ENCODE results near the gene CACNA2D2. TPM values are rescaled to one million over a fixed set of nuclear protein-coding genes. Genes with fewer than 3 reads are reported as not detected.

Gene CACNA2D2
- total RNA-seq, 1 experiment from 2014 or later: 22.0 TPM

DNA sequence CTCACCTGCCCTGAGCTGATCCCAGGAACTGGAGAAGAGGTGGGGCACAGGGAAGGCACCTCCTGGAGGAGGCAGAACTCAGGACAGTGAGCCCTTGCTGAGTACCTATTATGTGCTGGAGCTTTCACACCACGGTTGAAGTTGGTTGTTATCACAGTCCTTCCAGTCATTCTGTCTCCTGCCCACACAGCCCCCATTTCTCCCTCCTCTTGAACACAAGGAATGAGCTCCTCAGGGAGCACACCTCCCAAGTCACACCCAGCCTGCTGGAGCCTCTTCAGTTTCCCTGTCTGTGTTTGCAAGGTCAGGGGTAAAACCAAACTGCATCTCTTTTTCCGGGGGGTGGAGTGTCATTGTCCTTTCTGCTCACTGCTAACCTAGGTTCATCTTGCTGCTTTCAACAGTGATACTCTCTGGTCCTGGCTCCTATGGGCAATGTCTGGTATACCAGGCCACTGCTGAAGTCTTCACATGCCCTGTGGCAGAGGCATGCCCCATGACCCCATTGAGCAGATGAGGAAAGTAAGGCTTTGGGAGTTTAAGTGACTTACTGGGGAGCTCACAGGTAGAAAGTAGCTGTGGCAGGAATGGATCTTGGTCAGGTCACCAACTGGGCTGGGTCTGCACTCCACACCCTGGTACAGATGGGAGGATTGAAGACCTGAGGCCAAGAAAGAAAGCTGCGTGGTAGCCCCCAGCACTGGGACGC lies 34.1 kb upstream of the CACNA2D2 start (continued):
- TF ChIP-seq IRF1 (CRISPR knock-in tag; IDR thresholded peaks at IDR 0.05): no peak

DNA sequence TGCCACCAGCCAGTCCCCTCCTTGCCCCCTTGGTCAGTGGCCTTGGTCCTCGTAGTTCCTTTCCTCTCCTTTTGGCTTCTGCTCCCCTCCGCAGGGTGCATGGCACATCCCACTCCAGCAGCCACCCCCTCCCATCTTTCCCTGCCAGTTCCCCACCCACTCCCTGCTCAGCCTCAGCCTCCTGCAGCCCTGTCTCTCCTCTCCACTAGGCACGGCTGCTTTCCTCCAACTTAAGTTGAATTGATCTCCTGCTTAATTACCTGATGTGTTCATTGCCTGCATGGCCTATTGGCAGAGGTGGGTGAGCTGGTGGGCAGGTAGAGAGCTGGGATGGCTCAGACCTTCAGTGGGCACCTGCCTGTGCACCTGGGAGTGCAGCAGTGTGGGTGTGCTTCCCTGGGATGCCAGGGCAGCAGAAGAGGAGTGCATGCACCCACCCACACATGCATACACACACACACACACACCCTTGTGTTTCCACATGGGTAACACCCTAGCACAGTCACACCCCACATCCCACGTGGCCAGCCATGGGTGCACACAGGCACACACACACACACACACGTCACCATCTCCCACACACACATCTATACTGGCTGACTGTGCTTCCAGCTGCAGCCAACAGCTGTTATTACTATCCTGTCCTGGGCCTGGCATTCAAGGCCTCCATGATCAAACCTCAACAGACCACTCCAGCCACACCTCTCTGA lies 33.2 kb upstream of the CACNA2D2 start:
- ATAC-seq (no peak), DNase-seq (ENCODE audit: low spot score) (no peak)
- no peak overlapping the region for H3K27ac Mint-ChIP-seq
- H3K9me3 Mint-ChIP-seq: no peaks in the 10 kb centered on the region
- ChIA-PET POLR2A (no interaction called here), CTCF (interaction anchor here (1.1 kb wide), 1 partner anchor 100 kb away, joined by 4 read pairs; no protein-coding TSS in a partner anchor)
- no peaks in the 10 kb centered on the region for H3K36me3 Mint-ChIP-seq
- H3K4me1 Mint-ChIP-seq: peaks cover 33% of the 10 kb centered on the region
- H3K27me3 Mint-ChIP-seq (ENCODE audit: low read depth): peaks cover 16% of the 10 kb centered on the region
- TF ChIP-seq, protein P1, sequence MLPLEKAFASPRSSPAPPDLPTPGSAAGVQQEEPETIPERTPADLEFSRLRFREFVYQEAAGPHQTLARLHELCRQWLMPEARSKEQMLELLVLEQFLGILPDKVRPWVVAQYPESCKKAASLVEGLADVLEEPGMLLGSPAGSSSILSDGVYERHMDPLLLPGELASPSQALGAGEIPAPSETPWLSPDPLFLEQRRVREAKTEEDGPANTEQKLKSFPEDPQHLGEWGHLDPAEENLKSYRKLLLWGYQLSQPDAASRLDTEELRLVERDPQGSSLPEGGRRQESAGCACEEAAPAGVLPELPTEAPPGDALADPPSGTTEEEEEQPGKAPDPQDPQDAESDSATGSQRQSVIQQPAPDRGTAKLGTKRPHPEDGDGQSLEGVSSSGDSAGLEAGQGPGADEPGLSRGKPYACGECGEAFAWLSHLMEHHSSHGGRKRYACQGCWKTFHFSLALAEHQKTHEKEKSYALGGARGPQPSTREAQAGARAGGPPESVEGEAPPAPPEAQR (CRISPR knock-in tag; IDR thresholded peaks at IDR 0.05): no peak
- TF ChIP-seq ZNF671 (CRISPR knock-in tag; IDR thresholded peaks at IDR 0.05): no peak
- no peak for TF ChIP-seq CREM (CRISPR knock-in tag; IDR thresholded peaks at IDR 0.05)
- TF ChIP-seq TEAD1 (CRISPR knock-in tag; IDR thresholded peaks at IDR 0.05): no peak
- TF ChIP-seq ESRRA (CRISPR knock-in tag; IDR thresholded peaks at IDR 0.05; ENCODE audit: borderline replicate concordance): no peak
- no peak for TF ChIP-seq ZBTB21 (CRISPR knock-in tag; IDR thresholded peaks at IDR 0.05; ENCODE audit: borderline replicate concordance)
- TF ChIP-seq ETV6 (CRISPR knock-in tag; IDR thresholded peaks at IDR 0.05): no peak
- TF ChIP-seq, protein P2, sequence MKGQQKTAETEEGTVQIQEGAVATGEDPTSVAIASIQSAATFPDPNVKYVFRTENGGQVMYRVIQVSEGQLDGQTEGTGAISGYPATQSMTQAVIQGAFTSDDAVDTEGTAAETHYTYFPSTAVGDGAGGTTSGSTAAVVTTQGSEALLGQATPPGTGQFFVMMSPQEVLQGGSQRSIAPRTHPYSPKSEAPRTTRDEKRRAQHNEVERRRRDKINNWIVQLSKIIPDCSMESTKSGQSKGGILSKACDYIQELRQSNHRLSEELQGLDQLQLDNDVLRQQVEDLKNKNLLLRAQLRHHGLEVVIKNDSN (CRISPR knock-in tag; IDR thresholded peaks at IDR 0.05): no peak
- no peak for TF ChIP-seq RORB (CRISPR knock-in tag; IDR thresholded peaks at IDR 0.05)
- no peak for TF ChIP-seq EMX1 (CRISPR knock-in tag; IDR thresholded peaks at IDR 0.05)
- no peak for TF ChIP-seq AR (CRISPR knock-in tag; IDR thresholded peaks at IDR 0.05)
- no peak overlapping the region for H3K4me3 Mint-ChIP-seq

DNA sequence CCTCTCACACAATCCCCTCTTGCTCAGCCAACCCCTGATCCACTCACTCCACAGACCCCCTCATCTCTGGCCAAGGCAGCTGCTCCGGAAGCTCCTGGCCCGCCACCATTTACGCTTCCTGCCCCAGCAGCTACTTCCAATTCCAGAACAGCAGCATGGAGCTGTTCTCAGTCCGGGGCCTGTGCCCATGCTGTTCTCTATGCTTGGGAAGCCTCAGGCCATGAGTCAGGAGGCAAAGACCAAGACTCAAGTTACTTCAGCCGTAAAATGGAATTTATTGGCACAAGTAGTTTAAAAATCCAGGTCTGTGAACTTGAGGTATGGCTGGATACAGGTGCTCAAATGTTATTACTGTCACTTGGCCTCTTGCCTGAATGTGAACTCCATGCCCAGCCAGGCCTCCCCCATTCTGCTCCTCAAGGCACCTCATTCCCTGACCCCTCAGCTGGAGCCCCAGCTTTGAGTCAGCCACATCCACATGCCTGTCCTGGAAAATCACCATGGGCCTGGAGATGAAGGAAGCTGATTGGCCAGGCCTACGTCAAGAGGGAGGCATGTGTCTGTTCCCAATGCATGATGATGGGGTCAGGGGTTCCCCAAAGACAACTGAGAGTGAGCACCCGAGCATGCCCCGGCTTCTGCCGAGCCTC lies 31.4 kb upstream of the CACNA2D2 start:
- H3K27me3 Mint-ChIP-seq (ENCODE audit: low read depth): peaks cover 29% of the 10 kb centered on the region
- POLR2A ChIA-PET: interaction anchor here (1.0 kb wide), 1 partner anchor 13 kb away, joined by 5 read pairs; no protein-coding TSS in a partner anchor
- H3K9me3 Mint-ChIP-seq: no peaks in the 10 kb centered on the region
- H3K27ac Mint-ChIP-seq: no peak overlapping the region
- H3K4me3 Mint-ChIP-seq: no peak overlapping the region
- CTCF ChIA-PET: interaction anchor here (0.9 to 1.7 kb wide), 5 partner anchors 8 to 99 kb away, joined by 3 to 11 read pairs (median 3); no protein-coding TSS in a partner anchor
- no peak for ATAC-seq
- peaks cover 36% of the 10 kb centered on the region for H3K4me1 Mint-ChIP-seq
- no peaks in the 10 kb centered on the region for H3K36me3 Mint-ChIP-seq
- DNase-seq (ENCODE audit: low spot score): no peak
- TF ChIP-seq ZNF423 (CRISPR knock-in tag; IDR thresholded peaks at IDR 0.05) (no peak), ELF4 (CRISPR knock-in tag; IDR thresholded peaks at IDR 0.05; ENCODE audit: low read depth) (no peak), ARID4B (CRISPR knock-in tag; IDR thresholded peaks at IDR 0.05; ENCODE audit: borderline replicate concordance) (no peak), E2F1 (CRISPR knock-in tag; IDR thresholded peaks at IDR 0.05) (no peak)
- TF ChIP-seq, protein P3, sequence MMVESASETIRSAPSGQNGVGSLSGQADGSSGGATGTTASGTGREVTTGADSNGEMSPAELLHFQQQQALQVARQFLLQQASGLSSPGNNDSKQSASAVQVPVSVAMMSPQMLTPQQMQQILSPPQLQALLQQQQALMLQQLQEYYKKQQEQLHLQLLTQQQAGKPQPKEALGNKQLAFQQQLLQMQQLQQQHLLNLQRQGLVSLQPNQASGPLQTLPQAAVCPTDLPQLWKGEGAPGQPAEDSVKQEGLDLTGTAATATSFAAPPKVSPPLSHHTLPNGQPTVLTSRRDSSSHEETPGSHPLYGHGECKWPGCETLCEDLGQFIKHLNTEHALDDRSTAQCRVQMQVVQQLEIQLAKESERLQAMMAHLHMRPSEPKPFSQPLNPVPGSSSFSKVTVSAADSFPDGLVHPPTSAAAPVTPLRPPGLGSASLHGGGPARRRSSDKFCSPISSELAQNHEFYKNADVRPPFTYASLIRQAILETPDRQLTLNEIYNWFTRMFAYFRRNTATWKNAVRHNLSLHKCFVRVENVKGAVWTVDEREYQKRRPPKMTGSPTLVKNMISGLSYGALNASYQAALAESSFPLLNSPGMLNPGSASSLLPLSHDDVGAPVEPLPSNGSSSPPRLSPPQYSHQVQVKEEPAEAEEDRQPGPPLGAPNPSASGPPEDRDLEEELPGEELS (CRISPR knock-in tag; IDR thresholded peaks at IDR 0.05): no peak
